Activated gamma-delta T cell treated with anti-CD3 and anti-CD28 coated beads, Interleukin-2, amount 50 U/mL, for 16 hours (primary cell): Measurements from ENCODE around the gene OXT.
A peak's percentile ranks its signal among the peaks of the same experiment; 100 is the strongest.

Experiments
- DNase-seq: peaks from one replicate; pipeline ENCODE4 v3.0.0-alpha.2; 2020; ENCODE audit warnings: low read depth

OXT gene

DNA sequence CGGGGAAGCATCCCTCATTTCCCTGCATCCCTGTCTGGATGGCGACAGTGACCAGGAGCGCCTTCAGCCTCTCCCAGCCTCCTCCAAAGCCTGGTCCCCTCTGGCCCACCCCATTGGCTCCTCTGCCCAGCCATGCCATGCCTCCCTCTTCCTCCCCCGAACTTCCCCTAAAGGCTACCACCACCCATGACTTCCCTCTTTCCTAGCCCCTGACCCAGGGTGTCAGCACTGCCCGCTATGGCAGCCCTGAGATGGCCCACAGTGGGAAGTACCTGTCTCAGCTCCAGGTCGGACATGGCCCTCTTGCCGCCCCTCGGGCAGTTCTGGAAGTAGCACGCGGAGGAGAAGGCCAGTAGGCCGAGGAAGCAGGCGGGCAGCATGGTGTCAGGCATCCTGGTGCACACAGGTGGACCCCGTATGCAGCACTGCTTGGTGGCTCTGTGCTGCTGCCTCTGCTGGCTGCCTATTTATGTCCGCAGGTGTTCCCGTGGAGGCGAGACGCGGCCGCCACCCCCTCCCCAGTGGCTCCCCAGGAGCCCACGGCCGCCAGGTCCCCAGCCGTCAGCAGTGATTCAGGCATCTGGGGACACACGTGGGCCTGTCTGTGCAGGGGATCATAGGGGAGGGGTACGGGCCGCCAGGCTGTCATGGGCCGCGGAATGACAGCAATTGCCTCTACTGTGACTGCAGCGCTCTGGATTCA lies 13.0 kb downstream of the OXT start, which contains the start of gene AVP:
Gene AVP (minus strand): TSS at position 442 of the 703 bp plus-strand sequence. CDS start 50 bp downstream, at position 392.
- no peak for DNase-seq

DNA sequence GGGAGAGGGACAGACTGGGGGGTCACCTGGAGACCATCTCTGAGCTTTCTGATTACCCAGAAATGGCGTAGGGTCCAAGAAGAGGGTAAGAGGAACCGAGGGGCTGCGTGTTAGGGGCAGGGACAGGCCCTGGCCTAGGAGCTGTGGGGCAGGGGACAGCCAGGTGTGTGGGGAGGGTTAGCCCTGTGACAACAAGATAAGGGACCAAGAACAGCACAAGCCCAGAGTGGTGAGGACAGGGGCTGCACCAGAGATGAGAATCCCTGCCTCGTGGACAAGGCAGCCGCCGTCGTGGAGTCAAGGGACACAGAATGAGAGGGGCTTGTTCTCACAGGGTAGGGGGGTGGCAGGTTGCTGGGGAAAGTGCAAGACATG lies 13.6 kb downstream of the OXT start:
- DNase-seq: no peak

DNA sequence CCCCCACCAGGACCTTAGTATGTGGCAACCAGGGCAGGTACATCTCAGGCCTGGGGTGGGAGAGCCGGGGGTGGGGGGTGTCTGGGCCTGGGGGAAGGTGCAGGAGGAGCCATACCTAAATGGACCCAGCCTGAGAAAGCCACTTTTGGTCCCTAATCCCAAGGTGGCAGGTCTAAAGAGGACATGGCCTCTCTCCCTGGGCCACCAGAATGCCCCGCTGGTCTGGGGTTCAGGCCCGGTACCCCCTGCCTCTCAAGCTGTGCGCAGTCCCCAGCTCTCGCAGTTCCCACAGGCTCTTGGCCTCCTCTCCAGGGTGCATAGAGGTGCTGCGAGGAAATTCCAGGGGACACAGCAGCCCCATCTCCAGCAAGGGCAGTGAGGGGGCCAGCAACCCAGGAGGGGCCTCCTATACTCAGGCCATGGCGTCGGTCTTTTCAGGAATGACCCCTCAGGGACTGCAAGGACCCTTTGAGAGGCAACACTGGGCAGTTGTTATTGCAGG lies 14.2 kb downstream of the OXT start:
- no peak for DNase-seq

DNA sequence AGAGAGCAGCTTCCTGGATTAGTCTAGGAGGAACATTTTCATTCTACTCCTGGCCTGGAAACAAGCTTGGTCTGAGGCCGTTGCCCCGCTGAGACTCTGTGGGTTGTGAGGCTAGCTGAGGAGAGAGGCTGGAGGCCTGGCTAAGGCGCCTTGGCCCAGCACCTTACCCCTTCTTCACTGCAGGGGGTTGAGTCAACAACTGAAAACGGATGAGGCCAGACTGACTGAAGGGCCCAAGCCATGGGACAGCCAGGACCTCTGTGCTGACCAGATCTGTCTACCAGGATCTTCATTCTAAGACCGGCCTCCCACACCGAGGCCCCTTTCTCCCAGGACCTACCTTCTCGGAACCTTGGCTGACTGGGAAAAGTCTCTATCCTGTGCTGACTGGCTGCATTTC lies 16.6 kb downstream of the OXT start:
- DNase-seq: no peak

DNA sequence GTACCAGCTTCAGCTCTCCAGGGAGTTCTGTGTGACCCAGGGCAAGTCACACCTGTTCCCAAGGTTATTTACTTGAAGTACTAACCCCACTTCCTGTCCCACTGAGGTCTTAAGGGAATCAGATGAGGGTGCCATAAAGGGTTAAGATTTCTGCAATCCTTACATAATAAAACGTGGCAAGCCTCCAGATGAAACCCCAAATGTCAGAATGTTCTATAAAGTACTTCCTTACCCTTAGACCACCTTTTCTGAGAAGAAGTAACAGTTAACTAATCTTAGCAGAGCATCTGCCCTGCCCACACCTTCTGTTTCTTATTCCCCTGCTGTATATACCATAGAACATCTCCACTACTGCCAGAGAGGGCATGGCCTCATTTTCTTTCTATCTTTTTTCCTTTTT lies 19.1 kb downstream of the OXT start:
- no peak for DNase-seq

DNA sequence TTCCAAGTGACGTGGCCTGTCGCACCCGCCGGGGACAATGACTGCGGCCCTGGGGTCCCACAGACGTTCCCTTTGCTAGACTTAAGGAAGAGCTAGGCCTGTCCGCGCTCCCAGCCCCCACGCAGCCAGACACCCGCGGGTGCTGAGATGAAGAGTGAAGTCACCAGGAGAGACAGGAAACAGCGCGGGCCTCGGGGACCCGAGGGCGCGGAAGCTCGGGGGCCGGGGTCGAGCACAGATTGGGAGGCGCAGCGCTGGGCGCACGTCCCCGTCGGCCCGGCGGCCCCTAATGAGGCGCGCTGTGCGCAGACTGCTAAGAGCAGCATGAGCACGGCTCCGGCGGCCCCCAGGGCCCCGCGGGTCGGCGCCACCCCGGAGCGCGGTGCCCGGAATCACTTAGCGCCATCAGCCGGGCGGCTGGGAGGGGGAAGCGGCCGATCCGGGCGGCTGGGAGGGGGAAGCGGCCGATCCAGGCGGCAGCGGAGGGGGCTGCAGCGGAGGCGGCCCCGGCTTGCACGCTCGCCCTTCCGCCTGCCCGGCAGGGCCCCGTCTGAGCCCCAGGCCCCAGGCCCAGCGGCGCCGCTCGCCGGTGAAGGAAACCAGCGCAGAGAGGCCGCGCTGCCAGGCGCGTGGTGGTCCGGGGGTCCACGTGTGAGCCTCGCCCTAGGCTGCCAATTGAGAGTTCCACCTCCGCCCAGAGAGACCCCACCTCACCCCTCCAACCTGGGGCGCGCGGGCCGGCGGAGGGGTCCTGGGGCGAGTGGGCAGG lies 21.4 kb downstream of the OXT start:
- DNase-seq: no peak

DNA sequence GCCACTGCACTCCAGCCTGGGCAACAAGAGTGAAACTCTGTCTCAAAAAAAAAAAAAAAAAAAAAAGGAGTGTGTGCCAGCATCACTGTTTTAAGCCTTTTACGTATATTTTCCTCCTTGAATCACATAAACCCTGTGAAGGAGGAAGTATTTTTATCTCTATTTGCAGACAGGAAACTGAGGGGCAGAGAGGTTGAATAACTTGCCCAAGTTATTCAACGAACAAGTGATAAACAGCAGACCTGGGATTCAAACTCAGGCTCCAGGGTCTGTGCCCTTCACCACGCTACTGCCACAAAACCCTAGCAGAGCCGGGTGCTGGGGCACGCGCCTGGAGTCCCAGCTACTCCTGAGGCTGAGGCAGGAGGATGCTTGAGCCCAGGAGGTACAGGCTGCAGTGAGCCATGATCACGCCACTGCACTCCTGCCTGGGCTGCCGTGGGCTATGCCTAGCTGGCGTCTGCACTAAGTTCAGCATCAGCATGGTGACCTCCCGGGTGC lies 22.5 kb downstream of the OXT start:
- DNase-seq: no peak

DNA sequence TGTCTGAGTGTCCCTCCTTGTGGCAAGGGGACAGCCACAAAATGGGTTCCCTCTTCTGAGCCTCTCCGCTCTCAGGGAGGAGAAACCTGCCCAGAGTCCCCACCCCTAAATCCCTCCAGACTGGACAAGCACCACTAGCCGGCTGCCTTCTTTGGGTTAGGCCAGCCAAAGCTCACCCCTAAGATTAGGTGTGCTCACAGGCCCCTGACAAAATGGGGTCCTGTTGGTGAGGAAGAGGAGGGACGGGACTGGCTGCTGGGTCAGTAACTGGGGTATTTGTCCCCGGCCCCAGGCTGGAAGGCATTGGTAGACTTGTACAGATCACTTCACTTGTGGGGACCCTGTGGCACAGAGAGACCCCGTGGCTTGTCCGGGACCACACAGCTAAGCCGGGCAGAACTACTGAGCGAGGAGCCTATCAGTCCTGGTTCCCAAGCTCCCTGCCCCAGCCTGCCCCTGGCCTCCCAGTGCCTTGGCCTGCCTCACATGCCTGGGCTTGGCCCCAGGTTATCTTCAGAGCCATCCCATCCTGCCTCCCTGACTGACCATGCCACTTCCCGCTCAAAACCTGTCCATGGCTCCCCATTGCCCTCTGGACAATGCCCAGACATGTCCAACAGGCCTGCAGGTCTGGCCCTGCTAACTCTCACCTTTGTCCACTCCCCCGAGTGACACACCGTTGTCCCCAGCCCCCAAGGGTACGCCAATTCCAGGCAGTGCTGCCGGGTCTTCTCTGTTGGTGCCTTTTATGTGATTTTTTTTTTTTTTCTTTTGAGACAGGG lies 23.6 kb downstream of the OXT start:
- DNase-seq: no peak

DNA sequence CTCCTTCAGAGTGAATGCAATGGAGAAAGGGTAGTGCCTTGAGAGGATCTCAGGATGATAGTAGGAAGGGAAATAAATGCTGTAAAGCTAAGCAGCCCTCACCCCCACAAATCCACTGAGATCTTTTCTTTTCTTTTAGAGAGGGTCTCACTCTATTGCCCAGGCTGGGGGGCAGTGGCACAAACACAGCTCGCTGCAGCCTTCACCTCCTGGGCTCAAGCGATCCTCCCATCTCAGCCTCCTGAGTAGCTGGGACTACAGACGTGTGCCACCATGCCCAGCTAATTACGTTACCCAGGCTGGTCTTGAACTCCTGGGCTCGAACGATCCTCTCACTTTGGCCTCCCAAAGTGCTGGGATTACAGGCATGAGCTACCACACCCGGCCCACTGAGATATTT lies 29.1 kb downstream of the OXT start:
- no peak for DNase-seq

DNA sequence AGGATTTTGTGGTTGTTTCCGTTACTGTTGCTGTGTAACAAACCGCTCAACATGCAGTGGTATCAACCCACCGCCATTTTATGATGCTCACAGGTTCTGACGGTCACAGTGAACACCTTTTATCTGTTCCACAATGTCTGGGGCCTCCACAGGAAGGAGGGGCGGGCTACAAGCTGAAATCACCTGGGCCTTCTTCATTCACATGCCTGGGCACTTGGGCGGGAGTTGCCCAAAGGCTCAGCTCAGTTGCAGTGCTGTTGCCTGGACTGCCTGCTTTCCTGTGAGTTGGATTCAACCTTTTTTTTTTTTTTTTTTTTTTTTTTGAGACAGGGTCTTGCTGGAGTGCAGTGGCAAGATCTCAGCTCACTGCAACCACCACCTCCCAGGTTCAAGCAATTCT lies 29.8 kb downstream of the OXT start:
- no peak for DNase-seq

DNA sequence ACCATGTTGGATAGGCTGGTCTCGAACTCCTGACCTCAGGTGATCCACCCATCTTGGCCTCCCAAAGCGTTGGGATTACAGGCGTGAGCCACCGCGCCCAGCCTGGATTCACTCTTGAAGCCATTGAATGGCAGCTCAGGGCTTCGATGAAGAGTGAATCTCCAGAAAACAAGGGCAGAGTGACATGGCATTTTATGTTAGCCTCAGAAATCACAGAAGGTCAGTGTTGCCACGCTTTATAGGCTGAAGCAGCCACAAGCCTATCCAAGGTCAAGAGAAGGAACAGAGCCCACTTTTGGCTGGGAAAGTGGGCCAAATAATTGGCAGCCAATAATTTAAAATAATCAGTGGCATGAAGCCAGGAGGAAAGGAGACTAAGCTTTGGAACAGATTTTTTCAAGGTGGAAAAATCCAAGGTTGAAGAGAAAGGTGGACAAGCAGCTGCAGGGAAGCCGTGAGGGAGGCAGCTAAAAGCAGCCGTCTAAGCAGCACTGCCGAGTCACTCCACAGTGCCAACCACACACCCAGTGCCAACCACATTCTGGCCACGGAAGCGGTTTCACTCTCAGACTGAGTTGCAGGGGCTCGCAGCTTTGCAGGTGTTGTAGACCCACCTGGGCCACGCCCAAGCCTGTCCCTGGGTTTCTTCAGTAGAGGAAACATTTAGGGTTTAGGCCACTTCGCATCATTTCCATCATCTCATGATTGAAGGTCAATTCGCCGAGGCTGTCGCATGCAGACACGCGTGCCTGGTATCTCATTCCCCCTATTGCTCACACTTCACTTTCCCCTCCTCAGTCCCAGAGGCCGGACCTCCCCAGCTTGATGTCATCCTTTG lies 30.5 kb downstream of the OXT start:
- peak; percentile 39 for DNase-seq

DNA sequence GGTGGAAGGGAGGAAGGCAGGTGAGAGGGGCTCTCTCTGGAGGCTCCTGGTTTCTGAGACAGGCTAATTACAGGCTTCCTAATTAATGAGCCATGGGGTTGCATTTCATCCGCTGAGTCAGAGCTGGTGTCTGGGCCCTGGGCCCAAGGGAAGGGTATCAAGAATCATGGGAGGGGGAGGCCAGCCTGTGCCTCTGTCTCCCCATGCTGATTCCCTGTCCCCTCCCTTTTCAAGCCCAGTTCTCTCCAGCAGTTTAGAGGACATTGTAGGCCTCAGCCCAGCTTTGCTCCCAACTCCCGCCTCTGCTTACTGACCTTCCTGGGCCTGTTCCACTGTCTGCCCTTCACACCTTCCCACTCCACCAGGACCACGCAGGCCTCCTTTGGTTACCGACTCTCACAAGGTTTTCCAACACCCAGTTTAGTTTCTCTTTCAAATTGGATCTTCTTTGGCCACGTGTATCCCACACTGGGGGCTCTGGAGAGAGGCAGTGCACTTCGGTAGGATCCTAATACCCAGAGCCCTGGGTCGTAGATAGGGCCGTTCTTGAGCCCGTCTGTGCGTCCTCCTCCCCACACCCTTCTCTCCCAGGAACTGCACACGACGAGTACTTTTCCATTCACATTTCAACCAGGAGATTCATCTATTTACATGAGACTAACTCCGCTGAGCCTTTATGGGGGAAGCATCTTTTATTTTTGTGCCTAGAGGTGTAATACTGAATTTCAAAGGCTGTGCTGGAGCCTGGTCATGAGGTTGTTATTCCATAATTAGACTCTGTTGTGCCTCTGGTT lies 31.4 kb downstream of the OXT start:
- DNase-seq: no peak

DNA sequence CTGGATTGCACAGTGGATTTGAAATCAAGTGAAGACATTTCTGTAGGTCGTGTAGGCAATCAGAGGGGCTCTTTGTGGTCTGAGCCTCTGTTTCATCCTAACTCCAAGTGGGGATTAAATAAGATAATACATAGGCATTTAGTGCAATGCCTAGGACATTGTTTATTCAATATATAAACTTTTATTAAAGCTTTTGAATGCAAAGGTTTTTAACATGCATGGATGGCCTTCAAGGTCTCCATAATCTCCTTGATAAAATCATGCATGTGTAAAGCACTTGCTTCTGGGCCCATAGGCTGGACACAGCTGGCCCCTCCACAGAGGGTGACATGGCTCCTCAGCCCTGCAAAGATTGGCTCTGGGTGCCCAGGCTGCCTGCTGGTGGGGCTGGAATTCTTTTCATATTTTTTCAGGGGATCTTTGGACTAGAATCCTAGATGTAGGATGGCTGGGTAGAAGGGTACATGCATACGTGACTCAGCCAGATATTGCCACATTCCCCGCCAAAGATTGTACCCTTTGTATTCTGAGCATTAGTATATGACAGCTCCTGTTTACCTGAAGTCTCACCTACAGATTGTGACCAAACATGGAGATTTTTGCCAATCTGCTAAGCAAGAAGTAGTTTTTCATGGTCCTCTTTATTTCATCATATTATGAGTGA lies 32.1 kb downstream of the OXT start:
- DNase-seq: no peak

DNA sequence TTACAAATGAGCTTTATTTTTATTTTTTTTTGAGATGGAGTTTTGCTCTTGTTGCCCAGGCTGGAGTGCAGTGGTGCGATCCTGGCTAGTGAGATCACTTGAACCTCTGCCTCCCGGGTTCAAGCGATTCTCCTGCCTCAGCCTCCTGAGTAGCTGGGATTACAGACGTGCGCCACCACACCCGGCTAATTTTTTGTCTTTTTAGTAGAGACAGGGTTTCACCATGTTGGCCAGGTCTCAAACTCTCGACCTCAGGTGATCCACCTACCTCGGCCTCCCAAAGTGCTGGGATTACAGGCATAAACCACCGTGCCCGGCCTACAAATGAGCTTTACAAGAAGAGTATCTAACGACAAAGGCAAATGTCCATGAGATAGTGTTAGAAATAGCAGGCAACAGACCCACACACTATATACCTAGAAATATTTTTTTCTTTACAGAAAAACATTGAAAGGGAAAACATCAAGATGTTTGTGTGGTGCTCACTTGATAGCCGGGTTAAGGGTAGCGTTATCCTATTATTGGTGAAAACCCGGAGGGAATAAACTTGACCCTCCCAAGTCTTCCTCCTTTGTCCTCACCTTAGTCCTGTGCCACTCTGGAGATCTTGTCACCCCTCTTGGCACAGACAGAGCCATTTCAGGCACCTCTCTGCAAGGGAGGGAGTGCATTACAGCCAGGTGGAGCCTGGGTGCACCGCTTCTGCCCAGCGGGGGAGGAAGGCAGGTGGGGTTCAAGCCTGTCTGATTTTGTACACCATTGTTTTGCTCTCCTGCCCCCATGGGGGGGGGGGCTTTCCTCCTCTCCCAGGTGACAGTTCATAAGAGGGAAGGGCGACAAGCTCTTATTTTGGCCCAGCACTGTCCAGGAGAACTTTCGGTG lies 34.1 kb downstream of the OXT start:
- DNase-seq: no peak

DNA sequence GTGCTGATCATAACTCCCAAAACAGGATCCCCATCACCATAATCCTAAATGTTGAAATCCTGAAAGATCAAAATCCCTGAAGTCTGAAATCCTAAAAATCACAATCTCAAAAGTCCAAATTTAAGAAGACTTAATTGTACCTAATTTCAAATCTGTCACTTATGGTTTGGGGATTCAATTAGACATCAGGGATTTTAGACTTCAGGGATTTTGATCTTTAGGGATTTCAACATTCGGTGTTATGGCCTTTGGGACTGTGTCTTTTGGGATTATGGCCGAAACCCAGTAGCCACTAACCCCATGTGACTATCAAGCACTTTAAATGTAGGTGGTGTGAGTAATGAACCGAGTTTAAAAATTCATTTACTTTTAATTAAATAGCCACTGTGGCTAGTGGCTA lies 34.8 kb downstream of the OXT start:
- no peak for DNase-seq

DNA sequence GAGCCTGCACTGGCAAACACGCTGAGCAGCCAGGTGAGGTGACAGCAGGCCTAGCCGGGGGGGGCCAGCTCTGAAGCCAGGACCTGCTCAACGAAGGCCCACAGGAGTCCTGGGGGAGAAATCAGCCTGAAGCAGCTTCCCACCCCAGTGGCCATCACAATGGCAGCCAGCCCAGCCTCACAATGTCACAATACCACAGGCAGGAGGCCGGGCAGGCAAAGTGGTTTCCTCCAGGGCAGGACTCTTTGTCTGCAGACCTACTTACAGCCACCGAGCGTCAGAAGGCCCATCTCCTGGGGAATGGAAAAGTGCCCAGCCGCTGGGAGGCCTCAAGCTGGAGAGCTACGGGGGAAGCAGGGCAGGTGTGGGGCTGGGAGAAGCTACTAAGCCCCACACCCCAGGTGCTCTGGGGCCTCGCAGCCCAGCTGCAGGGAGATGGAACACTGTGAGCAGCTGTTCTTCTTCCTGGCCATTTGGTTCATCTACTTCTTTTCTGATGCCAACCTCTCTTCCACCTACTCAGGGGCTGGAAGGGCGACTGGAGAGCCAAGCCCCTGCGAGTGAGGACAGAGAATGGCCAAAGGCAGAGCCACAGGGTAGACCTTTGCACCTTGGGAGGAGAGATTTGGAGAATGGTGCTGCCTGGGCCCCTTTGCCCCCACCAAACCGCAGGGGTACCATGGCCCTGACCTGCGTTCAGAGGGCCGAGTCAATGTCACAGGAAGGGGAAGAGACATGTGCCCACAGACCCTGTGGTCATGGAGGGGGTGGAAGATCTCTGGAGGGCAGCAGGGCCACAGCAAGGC lies 35.4 kb downstream of the OXT start:
- DNase-seq: no peak

DNA sequence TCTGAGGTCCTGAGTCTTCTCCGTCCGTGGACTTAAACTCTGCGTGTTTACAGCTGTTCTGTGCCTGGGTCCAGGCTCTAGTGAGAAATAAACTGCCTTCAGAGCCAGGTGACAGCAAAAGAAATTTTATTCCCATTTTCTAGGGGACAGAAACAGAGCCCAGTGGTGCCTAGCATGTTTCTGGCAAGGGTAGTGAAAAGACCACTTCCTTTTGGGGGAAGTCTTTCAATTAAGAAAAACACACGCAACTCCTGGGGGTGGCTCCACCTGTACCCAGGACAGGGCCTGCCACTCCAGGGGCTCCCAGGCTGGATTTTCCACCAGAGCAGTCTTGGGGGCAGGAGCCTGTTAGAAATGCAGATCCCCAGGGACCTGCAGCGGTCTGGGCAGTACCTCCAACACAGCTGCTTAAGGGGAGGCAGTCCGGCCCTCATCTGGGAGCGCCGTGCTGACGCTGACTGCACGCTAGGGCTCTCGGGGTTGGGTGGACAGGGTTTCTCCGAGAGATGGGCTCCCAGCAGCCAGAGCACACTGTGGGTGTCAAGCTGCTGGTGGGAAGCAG lies 36.1 kb downstream of the OXT start:
- DNase-seq: no peak
